Measurements from ENCODE around the gene FCRL4.

The FCRL4 gene

DNA sequence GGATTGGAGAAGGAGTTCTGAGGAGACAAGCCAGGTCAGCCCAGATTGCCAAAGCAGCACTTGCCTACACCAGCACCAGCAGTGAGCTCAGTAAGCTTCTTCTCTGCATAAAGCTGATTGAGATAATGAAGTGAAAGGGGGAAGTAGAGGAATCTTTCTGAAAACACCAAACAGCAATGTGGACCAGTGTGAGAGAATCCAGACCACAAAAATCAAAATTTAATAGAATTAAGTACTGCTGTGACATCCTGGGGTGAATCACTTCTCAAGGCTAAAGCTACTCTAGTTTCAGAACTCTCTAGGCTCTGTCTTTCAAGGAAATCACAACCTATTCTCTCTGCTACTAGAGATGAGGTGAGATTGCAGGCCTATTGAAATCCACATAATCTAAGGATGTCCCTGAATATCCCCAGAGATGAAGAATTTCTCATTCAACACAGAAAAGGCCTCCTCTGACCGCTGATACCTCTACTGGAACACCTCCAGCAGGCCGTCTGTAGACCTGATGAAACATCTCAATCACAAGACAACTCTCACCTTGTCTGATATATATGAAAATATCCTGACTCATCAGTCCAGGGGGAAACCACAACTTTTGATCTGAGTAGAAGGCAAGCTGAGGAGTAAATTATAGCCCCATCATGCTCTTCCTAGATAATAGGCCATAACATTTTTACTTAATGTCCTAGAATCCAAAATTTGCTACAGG lies at the start of gene FCRL4:
Gene FCRL4, minus strand, starts transcription at position 127 of the 709 bp plus-strand sequence. CDS start 141 bp downstream, outside the sequence.
- no peak for DNase-seq (ENCODE audit: low spot score)
- ChIA-PET POLR2A (ENCODE audit: low non-redundant PET) (no interaction called here), CTCF (interaction anchor here (0.5 kb wide), 1 partner anchor 523 kb away, joined by 3 read pairs; no protein-coding TSS in a partner anchor)
- TF ChIP-seq, protein P1, sequence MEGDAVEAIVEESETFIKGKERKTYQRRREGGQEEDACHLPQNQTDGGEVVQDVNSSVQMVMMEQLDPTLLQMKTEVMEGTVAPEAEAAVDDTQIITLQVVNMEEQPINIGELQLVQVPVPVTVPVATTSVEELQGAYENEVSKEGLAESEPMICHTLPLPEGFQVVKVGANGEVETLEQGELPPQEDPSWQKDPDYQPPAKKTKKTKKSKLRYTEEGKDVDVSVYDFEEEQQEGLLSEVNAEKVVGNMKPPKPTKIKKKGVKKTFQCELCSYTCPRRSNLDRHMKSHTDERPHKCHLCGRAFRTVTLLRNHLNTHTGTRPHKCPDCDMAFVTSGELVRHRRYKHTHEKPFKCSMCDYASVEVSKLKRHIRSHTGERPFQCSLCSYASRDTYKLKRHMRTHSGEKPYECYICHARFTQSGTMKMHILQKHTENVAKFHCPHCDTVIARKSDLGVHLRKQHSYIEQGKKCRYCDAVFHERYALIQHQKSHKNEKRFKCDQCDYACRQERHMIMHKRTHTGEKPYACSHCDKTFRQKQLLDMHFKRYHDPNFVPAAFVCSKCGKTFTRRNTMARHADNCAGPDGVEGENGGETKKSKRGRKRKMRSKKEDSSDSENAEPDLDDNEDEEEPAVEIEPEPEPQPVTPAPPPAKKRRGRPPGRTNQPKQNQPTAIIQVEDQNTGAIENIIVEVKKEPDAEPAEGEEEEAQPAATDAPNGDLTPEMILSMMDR (conservative IDR thresholded peaks at IDR 0.05; ENCODE audit: low read depth): no peak
- no peak within 1 kb of the TSS for H3K27ac ChIP-seq

DNA sequence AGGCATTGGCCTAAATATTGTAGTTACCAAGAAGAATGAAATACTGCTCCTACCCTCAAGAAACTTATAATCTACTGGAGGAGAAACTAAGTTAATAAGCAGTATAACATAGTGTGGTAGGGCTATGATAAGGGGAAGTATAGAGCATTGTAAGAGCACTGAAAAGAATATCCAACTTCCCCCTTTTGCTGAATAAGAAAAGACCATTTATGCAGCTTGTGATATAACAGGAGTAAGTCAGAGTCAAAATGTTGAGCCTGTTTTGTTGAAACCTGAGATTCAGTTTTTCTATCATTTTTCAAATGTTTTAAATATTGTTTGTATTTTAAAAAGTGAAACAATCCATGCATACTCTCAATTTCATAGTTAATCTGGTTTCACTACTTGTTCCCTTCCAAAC lies 48.3 kb upstream of the FCRL4 start:
- no peak overlapping the region for H3K27ac ChIP-seq
- ChIA-PET POLR2A (ENCODE audit: low non-redundant PET) (no interaction called here), CTCF (no interaction called here)
- TF ChIP-seq, protein P1 (conservative IDR thresholded peaks at IDR 0.05; ENCODE audit: low read depth): no peak
- no peak for DNase-seq (ENCODE audit: low spot score)

DNA sequence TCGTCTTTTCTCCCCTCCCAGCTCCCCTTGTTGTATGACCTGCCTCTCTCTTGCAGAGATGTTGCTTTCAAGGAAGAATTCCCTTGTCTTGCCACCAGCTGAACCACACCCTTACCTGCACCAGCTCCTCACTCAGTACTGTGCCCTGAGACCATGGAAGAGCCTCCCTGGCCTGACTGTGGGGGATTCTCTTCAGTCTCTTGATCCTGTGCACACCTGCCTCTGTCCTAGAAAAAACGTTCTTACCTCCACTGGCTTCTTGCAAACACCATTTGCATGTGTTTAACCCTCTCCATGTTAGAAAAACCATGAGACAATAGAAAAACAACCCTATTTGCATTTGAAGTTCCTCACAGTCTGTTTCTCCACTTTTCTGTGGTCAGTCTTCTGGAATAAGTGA lies 43.3 kb upstream of the FCRL4 start:
- ChIA-PET CTCF (no interaction called here), POLR2A (ENCODE audit: low non-redundant PET) (no interaction called here)
- DNase-seq (ENCODE audit: low spot score): no peak
- TF ChIP-seq, protein P1 (conservative IDR thresholded peaks at IDR 0.05; ENCODE audit: low read depth): no peak
- H3K27ac ChIP-seq: no peak overlapping the region

DNA sequence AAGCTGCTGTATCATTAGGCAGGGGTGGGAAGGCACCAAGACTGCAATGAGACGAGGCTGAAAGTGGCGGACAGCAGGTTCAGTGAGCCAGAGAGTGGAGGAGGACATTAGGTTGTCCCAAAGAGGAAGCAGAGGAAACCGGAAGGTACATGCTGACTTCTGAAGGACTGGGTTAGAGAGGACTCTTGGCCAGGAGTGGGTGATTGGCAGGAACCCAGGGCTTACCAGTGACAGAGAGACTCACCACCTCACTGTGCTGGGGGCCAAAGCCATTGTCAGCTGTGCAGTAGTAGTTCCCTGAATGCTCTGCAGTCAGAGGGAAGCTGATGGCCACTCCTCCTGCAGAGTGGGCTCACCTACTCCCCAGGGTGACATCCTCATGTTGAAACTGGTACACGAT lies 41.9 kb upstream of the FCRL4 start:
- H3K27ac ChIP-seq: no peak overlapping the region
- CTCF ChIA-PET: no interaction called here
- TF ChIP-seq, protein P1 (conservative IDR thresholded peaks at IDR 0.05; ENCODE audit: low read depth): no peak
- POLR2A ChIA-PET (ENCODE audit: low non-redundant PET): no interaction called here
- DNase-seq (ENCODE audit: low spot score): no peak

DNA sequence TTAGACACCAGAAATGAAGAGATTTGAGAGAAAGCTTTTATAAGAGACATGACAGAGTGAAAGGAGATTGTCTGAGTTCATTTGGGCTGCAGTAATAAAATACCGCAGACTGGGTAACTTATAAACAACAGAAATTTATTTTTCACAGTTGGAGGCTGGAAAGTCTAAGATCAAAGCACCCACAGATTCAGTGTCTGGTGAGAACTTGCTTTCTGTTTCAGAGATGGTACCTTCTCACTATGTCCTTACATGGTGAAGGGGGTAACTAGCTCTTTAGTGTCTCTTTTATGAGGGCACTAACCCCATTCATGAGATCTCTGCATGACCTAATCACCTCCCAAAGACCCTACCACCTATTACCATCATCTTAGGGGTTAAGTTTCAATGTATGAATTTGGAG lies 30.9 kb upstream of the FCRL4 start:
- ChIA-PET POLR2A (ENCODE audit: low non-redundant PET) (no interaction called here), CTCF (no interaction called here)
- H3K27ac ChIP-seq: no peak overlapping the region
- DNase-seq (ENCODE audit: low spot score): no peak
- TF ChIP-seq, protein P1 (conservative IDR thresholded peaks at IDR 0.05; ENCODE audit: low read depth): no peak

DNA sequence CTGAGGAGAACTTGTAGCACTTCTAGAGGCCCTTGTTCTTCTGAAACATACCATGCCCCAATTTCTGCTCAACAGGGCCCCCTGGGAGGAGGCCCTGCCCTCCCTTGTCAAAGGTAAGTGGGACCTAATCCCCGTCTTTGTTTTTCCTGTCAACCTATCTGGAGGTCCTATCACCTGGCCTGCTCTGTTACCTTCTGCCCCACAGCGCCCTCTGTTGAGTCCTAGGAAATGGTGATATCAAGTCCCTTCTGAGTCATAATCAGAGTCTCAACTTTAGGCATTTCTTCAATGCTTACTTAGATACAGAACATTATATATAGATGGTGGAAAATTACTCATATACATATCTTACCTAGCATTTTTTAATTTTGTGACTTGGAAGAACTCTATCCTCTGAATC lies 28.2 kb upstream of the FCRL4 start:
- no peak for DNase-seq (ENCODE audit: low spot score)
- CTCF ChIA-PET: no interaction called here

More for the DNA sequence above, 28.2 kb upstream of the FCRL4 start:
- H3K27ac ChIP-seq: no peak overlapping the region
- TF ChIP-seq, protein P1 (conservative IDR thresholded peaks at IDR 0.05; ENCODE audit: low read depth): no peak
- POLR2A ChIA-PET (ENCODE audit: low non-redundant PET): no interaction called here
